Measurements from ENCODE around the gene C12orf43. TPM values are rescaled to one million over a fixed set of nuclear protein-coding genes. Genes with fewer than 3 reads are reported as not detected.

C12orf43 gene
- total RNA-seq, 4 donors from 2014 or later = 7.3 to 16.0 (median 14.1) TPM

DNA sequence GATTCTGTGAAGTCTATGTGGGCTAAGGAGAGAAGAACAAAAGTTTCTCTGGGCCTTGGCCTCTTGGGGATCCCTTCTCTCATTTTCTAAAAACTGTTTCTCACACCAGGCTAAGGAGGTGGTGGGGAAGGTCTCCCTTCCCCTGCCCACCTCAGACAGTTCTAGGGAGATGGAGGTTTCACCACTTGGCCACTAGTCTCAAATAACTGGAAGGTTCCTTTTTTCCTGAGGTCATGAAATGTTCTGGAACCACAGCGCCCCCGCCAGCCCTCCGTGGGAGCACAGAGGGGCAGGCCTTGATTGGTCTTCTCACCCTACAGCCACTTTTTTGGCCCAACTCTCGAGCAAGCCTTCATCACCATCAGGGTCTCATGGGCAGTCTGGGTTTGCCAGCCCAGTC, 12.6 kb downstream of the C12orf43 start:
- no peak for ATAC-seq (ENCODE audit: low FRiP score)
- TF ChIP-seq, protein P1, sequence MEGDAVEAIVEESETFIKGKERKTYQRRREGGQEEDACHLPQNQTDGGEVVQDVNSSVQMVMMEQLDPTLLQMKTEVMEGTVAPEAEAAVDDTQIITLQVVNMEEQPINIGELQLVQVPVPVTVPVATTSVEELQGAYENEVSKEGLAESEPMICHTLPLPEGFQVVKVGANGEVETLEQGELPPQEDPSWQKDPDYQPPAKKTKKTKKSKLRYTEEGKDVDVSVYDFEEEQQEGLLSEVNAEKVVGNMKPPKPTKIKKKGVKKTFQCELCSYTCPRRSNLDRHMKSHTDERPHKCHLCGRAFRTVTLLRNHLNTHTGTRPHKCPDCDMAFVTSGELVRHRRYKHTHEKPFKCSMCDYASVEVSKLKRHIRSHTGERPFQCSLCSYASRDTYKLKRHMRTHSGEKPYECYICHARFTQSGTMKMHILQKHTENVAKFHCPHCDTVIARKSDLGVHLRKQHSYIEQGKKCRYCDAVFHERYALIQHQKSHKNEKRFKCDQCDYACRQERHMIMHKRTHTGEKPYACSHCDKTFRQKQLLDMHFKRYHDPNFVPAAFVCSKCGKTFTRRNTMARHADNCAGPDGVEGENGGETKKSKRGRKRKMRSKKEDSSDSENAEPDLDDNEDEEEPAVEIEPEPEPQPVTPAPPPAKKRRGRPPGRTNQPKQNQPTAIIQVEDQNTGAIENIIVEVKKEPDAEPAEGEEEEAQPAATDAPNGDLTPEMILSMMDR (IDR thresholded peaks at IDR 0.05) = no peak

DNA sequence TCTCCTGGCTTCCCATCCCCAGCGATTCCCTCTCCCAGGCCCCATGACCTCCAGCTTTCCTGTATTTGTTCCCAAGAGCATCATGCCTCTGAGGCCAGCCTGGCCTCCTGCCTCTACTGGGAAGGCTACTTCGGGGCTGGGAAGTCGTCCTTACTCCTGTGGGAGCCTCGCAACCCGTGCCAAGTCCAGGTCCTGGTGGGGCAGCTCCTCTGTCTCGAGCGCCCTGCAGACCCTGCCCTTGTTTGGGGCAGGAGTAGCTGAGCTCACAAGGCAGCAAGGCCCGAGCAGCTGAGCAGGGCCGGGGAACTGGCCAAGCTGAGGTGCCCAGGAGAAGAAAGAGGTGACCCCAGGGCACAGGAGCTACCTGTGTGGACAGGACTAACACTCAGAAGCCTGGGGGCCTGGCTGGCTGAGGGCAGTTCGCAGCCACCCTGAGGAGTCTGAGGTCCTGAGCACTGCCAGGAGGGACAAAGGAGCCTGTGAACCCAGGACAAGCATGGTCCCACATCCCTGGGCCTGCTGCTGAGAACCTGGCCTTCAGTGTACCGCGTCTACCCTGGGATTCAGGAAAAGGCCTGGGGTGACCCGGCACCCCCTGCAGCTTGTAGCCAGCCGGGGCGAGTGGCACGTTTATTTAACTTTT, 14.3 kb downstream of the C12orf43 start:
- ATAC-seq (ENCODE audit: low FRiP score) = no peak
- TF ChIP-seq, protein P1 (IDR thresholded peaks at IDR 0.05) = no peak
- no peak for DNase-seq (ENCODE audit: low spot score)

More for the DNA sequence above, 12.6 kb downstream of the C12orf43 start:
- DNase-seq (ENCODE audit: low spot score) = no peak

DNA sequence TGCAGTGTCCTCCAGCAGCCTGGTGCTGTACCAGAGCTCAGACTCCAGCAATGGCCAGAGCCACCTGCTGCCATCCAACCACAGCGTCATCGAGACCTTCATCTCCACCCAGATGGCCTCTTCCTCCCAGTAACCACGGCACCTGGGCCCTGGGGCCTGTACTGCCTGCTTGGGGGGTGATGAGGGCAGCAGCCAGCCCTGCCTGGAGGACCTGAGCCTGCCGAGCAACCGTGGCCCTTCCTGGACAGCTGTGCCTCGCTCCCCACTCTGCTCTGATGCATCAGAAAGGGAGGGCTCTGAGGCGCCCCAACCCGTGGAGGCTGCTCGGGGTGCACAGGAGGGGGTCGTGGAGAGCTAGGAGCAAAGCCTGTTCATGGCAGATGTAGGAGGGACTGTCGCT, 15.2 kb downstream of the C12orf43 start:
- DNase-seq (ENCODE audit: low spot score) = no peak
- TF ChIP-seq, protein P1 (IDR thresholded peaks at IDR 0.05) = no peak
- no peak for ATAC-seq (ENCODE audit: low FRiP score)

DNA sequence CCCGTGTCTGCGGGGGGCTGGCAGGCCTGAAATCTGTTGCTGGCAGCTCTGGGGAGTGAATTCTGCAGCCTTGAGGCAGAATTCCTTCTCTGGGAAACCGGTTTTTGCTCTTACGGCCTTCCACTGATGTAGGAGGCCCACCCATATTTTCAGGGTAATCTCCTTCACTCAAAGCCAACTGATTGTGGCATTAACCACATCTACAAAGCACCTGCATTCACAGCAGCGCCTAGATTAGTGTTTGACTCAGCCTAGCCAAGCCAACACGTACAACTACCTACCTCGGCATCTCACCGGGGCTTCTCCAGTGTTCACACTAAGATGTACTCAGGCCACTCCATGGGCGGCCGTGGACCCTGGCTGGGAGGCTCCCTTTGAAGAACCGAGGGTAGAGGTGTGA, 15.8 kb downstream of the C12orf43 start:
- ATAC-seq (ENCODE audit: low FRiP score) (no peak), DNase-seq (ENCODE audit: low spot score) (no peak)
- TF ChIP-seq, protein P1 (IDR thresholded peaks at IDR 0.05) = no peak

DNA sequence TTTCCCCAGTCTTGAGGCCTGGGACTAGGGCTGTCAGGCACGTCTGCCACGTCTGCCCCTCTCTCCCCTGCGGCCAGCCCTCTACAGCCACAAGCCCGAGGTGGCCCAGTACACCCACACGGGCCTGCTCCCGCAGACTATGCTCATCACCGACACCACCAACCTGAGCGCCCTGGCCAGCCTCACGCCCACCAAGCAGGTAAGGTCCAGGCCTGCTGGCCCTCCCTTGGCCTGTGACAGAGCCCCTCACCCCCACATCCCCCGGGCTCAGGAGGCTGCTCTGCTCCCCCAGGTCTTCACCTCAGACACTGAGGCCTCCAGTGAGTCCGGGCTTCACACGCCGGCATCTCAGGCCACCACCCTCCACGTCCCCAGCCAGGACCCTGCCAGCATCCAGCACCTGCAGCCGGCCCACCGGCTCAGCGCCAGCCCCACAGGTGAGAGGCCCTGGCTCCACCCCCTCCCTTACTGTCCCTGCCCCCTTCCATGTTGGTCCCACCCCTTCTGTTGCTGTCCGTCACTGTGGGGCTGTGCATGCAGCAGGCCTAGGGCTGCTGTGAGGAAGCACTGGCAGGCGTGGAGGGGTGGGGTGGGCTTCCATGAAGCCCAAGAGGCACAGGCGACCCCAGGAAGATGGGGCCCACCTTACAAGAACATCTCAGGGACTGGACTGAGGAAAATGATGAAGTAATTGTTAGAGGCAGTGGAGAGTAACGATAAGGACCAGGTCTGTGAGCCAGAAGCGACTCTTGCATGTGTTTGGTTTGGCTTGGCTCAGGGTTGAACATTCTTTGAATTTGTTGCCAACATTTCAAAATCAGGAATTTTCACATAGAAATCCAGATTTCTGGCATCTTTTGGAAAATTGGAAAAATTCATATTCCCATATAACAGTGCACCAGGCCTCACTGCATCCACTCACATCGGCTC, 16.8 kb downstream of the C12orf43 start:
- no peak for DNase-seq (ENCODE audit: low spot score)
- TF ChIP-seq, protein P1 (IDR thresholded peaks at IDR 0.05) = no peak
- ATAC-seq (ENCODE audit: low FRiP score) = no peak

DNA sequence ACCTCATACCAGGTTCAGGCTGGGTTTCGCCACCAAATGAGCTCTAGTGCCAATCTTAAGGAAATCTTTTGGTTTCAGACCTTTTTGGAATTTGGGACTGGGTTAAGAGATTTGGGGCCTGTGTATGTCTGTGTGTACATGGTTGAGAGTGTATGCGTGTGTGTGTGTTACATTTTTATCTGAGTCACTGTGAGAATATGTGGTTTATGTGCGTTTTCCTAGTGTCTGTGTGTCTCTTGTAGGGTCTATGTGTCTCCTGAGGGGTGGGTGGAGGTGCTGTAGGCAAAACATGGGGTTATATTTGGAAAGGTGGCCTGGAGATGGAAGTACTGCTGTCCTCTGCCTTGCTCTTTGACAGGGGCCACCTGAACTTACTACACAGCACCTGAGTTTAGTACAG, 17.9 kb downstream of the C12orf43 start:
- no peak for ATAC-seq (ENCODE audit: low FRiP score)
- TF ChIP-seq, protein P1 (IDR thresholded peaks at IDR 0.05) = no peak
- no peak for DNase-seq (ENCODE audit: low spot score)
